HG03159 (cell line): Measurements from ENCODE around the gene TBCCD1.
"Not testable (repeated sequence)": the region's sequence is repeated elsewhere in the genome, so short reads cannot be mapped to it uniquely, and the experiment has no call there.

Source experiments
- ATAC-seq: cut with Tn5 transposase; IDR thresholded peaks from one replicate; pipeline ENCODE4 v1.9.1; 2021; ENCODE audit warnings: mild to moderate bottlenecking, moderate library complexity; ENCODE audit not compliant: unreplicated experiment

Gene TBCCD1

GRCh38 chr3:186566772-186567071 lies 417 bp downstream of the TBCCD1 start:
- ATAC-seq = no peak

- no peak for ATAC-seq
Measured at GRCh38 chr3:186564586-186564985, 2.6 kb downstream of the TBCCD1 start.

GRCh38 chr3:186552408-186553031 lies 14.6 kb downstream of the TBCCD1 start:
- ATAC-seq = no peak

DNA sequence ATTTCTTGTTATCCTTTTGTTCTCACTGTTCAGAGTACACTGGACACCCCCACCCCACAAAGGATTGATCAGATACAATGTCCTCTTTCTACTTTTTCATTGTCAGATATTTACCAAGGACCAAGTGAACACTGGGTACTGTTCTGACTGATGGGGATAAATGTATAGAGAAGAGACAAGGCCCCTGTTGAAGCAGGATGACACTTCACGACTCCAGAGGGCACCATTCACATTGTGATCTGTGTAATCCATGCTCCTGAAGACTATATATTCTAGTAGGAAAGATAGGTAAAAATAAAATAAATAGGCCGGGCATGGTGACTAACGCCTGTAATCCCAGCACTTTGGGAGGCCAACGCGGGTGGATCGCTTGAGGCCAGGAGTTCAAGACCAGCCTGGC lies 15.8 kb downstream of the TBCCD1 start:
- no peak for ATAC-seq

- ATAC-seq = no peak
Measured at GRCh38 chr3:186549497-186549896, 17.6 kb downstream of the TBCCD1 start.

GRCh38 chr3:186544281-186544680 lies 22.9 kb downstream of the TBCCD1 start, which contains the start of gene CRYGS:
Gene CRYGS (minus strand): TSS chr3:186544380. CDS start chr3:186544326, 54 bp downstream.
- ATAC-seq = no peak

- no peak for ATAC-seq
Measured at GRCh38 chr3:186540835-186541226, 26.3 kb downstream of the TBCCD1 start.

GRCh38 chr3:186540221-186540834 lies 26.8 kb downstream of the TBCCD1 start:
- ATAC-seq = peak; percentile 72

GRCh38 chr3:186538779-186539178 lies 28.4 kb downstream of the TBCCD1 start:
- ATAC-seq = no peak

DNA sequence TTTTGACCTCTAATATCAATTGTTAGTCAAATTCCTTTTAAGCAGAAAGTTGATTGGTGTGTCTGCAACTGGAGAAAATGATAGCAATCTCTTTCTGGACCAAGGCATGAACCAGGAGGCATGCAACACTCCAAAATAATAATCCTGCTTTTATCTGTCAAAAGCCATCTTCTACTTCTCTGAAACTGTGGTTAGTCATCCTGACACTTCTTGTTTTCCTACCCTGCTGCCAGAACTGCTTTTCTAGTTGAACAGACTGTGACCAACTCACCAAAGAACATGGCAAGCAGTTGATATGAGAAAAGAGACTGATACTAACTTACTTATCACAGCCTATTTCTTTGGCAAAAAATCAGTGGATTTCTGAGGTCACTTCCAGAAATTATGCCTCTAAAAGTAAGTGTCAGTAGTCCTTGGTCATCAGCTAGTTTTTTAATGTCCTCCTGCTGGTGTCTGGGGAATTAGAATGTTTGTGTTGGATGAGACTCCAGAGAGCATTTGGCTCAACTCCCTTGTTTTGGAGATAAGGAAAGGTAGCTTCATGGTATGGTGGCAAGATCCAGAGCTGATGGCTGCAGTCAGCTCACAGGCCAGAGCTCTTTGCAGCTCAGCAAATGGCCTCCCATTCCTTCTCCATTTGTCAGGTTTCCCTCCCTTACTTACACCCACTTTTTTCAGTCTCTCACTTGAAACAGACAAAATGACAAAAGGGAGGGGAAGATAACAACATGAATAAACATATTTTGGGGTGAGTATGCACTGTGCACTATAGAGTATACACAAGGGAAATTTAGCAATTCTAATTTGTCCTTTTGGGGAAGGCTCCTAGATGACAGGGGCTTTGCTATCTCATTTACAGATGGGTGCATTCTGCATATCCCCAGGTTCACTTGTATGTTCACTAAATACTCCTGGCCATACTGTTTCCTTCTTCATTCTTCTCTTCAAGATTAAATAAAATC lies 30.0 kb downstream of the TBCCD1 start:
- ATAC-seq = no peak

- ATAC-seq = peak; percentile 86
Measured at GRCh38 chr3:186534113-186534669, 32.9 kb downstream of the TBCCD1 start.

- peak; percentile 59 for ATAC-seq
Measured at GRCh38 chr3:186532598-186533072, 34.5 kb downstream of the TBCCD1 start.

- not testable (repeated sequence) for ATAC-seq
Measured at GRCh38 chr3:186531694-186532093, 35.4 kb downstream of the TBCCD1 start.

DNA sequence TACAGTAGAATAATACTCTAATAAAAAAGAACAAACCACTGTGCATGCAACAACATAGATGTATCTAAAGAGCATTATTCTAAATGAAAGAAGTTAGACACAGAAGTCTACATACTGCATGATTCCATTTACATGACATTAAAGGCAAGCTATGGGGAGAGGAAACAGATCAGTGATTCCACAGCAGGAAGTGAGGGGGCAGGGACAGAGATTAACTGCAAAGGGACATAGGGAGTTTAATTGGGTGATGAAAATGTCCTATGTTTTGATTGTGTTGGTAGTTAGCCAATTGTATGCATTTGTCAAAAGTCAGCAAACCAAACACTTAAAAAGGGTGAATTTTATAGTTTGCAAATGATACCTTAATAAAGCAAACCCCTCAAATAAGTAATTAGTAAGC lies 36.7 kb downstream of the TBCCD1 start:
- ATAC-seq = no peak

GRCh38 chr3:186529201-186529999 lies 37.7 kb downstream of the TBCCD1 start:
- no peak for ATAC-seq

DNA sequence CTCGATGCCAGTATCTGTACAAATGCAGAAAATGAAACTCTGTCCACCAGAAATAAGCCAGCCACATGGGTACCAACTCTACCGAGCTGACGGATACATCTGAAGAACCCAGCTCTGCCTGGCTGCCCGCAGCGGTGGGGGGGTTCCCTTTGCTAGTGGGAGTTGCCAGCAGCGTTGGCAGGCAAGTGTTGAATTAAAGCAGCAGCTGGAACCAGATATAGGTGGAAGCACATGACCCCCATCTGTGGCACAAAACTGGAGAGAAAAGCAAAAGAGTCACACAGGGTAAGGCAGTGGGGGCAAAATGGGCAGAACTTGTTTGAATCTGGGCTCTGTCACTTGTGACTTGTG lies 40.9 kb downstream of the TBCCD1 start:
- no peak for ATAC-seq

GRCh38 chr3:186525369-186526255 lies 41.5 kb downstream of the TBCCD1 start:
- ATAC-seq = no peak

DNA sequence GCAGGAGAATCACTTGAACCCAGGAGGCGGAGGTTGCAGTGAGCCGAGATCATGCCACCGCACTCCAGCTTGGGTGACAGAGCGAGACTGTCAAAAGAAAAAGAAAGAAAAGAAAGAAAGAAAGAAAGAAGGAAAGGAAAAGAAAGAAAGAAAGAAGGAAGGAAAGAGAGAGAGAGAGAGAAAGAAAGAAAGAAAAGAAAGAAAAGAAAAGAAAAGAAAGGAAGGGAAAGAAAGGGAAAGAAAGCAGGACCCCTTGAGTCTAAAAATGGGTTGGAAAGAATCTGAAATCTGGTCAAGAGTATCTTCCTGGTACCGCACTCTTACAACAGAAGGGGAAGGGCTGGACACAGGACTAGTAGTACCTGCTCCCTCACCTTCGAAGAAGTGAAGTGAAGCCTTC lies 42.5 kb downstream of the TBCCD1 start:
- no peak for ATAC-seq

DNA sequence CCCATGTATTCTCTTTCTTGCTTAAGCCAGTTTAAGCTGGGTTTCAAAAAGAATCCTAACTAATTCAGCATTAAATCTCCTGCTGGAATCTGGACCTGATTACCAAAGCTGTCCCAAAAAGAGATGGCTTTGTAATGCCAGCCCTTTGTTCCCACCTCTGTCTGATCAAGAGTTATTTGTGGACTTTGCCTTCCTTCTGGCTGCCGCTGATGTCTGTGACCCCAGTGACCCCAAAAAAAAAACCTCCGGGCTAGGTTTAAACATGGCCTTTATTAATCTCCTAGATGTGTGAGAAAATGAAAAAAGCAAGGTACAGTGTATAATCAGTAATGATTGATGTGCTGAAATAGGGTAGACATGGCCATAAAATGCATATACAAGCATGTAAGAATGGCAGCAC lies 43.7 kb downstream of the TBCCD1 start:
- no peak for ATAC-seq

DNA sequence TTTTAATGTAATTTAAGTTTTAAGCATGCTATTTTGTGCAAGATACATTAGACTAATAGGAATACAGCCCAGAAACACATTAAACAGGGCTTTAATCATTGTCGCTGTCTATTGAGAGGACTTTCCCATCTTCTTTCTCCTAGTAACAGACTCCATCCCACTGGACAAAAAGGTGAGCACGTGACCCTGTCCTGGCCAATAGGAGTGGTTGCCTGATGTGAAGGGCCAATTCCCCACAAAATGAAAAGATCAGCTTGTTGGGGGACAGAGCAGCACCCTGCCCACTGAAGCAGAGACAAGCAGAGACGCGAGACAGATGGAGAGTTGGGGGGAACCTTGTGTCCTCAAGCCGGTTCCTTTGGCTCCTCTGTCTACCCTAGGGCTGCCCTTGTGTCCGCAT lies 44.1 kb downstream of the TBCCD1 start:
- ATAC-seq = no peak
